CD4-positive, alpha-beta T cell treated with Interleukin-4 for 1 hour (primary cell): ENCODE data around the gene DPP3.

Experiments
- DNase-seq, 2 donors: peaks; one replicate each; pipeline ENCODE4 v3.0.0-alpha.2; 2020 to 2022

Gene DPP3

GRCh38 chr11:66464916-66465315 is 15.3 kb upstream of the DPP3 start:
- DNase-seq: no peak

GRCh38 chr11:66465373-66466224 is 14.6 kb upstream of the DPP3 start:
- peak in 1 of 2 donors; percentile 5 for DNase-seq

GRCh38 chr11:66466225-66467033 is 13.8 kb upstream of the DPP3 start, which contains the start of gene PELI3:
PELI3 (plus strand) TSS chr11:66466905; CDS start chr11:66468129, 1,224 bp downstream.
- DNase-seq: peak; percentile 95 to 96

- peak in 1 of 2 donors; percentile 49 for DNase-seq
These were observed 13.1 kb upstream of the DPP3 start for GRCh38 chr11:66467034-66467659.

GRCh38 chr11:66467756-66468155 is 12.5 kb upstream of the DPP3 start:
- DNase-seq: peak; percentile 30 to 55

- no peak for DNase-seq
These were observed 11.5 kb upstream of the DPP3 start for GRCh38 chr11:66468691-66469090.

- no peak for DNase-seq
These were observed 10.8 kb upstream of the DPP3 start for GRCh38 chr11:66469441-66469840.

GRCh38 chr11:66470015-66470414 is 10.2 kb upstream of the DPP3 start:
- DNase-seq: no peak

- DNase-seq: no peak
These were observed 9.1 kb upstream of the DPP3 start for GRCh38 chr11:66471142-66471541.

- DNase-seq: no peak
These were observed 8.2 kb upstream of the DPP3 start for GRCh38 chr11:66472054-66472453.

GRCh38 chr11:66473167-66473566 is 7.1 kb upstream of the DPP3 start:
- no peak for DNase-seq

- no peak for DNase-seq
These were observed 6.4 kb upstream of the DPP3 start for GRCh38 chr11:66473608-66474515.

GRCh38 chr11:66475349-66476172 is 4.7 kb upstream of the DPP3 start:
- no peak for DNase-seq

- no peak for DNase-seq
These were observed 3.9 kb upstream of the DPP3 start for GRCh38 chr11:66476173-66476840.

- DNase-seq: no peak
These were observed 3.4 kb upstream of the DPP3 start for GRCh38 chr11:66476841-66477251.

- no peak for DNase-seq
These were observed 2.7 kb upstream of the DPP3 start for GRCh38 chr11:66477263-66478201.

- peak; percentile 33 to 47 for DNase-seq
These were observed 1.4 kb upstream of the DPP3 start for GRCh38 chr11:66478729-66479393.

GRCh38 chr11:66479394-66480116 is 679 bp upstream of the DPP3 start:
- DNase-seq: no peak
